Left ventricle myocardium inferior (tissue), 1 donor: Measurements from ENCODE around the gene CETN1. TPM values are rescaled to one million over a fixed set of nuclear protein-coding genes. Genes with fewer than 3 reads are reported as not detected.

Source experiments
- DNase-seq: peaks from one replicate; pipeline ENCODE4 v3.0.0-alpha.2; 2020
- H3K27ac ChIP-seq: fragments of 200-600 bp; replicated peaks from 2 replicates; pipeline ENCODE4 v1.8.0; 2021
- H3K27me3 ChIP-seq: fragments of 200-600 bp; 2 replicates; pipeline ENCODE4 v1.8.0; 2021; ENCODE audit warnings: low read depth
- H3K36me3 ChIP-seq: fragments of 200-600 bp; 2 replicates; pipeline ENCODE4 v1.8.0; 2021
- H3K4me1 ChIP-seq: fragments of 200-600 bp; 2 replicates; pipeline ENCODE4 v1.8.0; 2021
- H3K4me3 ChIP-seq: fragments of 200-600 bp; 2 replicates; pipeline ENCODE4 v1.8.0; 2021; ENCODE audit warnings: mild to moderate bottlenecking, moderate library complexity
- H3K9me3 ChIP-seq: fragments of 200-600 bp; replicated peaks from 2 replicates; pipeline ENCODE4 v1.8.0; 2021
- CTCF ChIP-seq: fragments of 200-600 bp; IDR thresholded peaks from 2 replicates; pipeline ENCODE4 v1.8.0; 2021; ENCODE audit warnings: antibody characterized with exemption, mild to moderate bottlenecking, borderline replicate concordance
- intact Hi-C: fragments of 100-400 bp; cut with micrococcal nuclease; formaldehyde crosslinking; loops from one replicate; pipeline ENCODE4 v1.11.0; 2022
- total RNA-seq: library from RNA; stranded (reverse); fragmentation: NEBNext Ultra II Directional; extraction: Animal tissue kit (Norgen Biotek cat#: 25700); gene quantifications from one replicate; pipeline ENCODE4 v1.2.1, GENCODE V29; 2021
- donor health status: DM: no; HTN: yes; CAD: no; lungs with severe emphysema.

The CETN1 gene
- total RNA-seq, 1 donor from 2014 or later, result not detected

GRCh38 chr18:577643-578375 lies 2.4 kb upstream of the CETN1 start:
- H3K4me3 ChIP-seq, result no peak overlapping the region
- intact Hi-C loops, result no loop called here
- no peaks in the 10 kb centered on the region for H3K9me3 ChIP-seq
- peaks cover 19% of the 10 kb centered on the region for H3K27me3 ChIP-seq
- no peak for DNase-seq
- H3K27ac ChIP-seq, result no peak overlapping the region
- no peak for TF ChIP-seq CTCF
- H3K4me1 ChIP-seq, result no peaks in the 10 kb centered on the region
- no peaks in the 10 kb centered on the region for H3K36me3 ChIP-seq

- no peak for TF ChIP-seq CTCF
- Histone ChIP-seq H3K27me3 (peaks cover 21% of the 10 kb centered on the region), H3K27ac (no peak overlapping the region), H3K36me3 (no peaks in the 10 kb centered on the region), H3K9me3 (peaks cover 7% of the 10 kb centered on the region), H3K4me3 (no peak overlapping the region), H3K4me1 (no peaks in the 10 kb centered on the region)
- intact Hi-C loops, result no loop called here
- no peak for DNase-seq
Observed at GRCh38 chr18:579238-579637, 942 bp upstream of the CETN1 start.

GRCh38 chr18:581096-581495 lies 916 bp downstream of the CETN1 start:
- Histone ChIP-seq H3K4me3 (no peak overlapping the region), H3K36me3 (no peaks in the 10 kb centered on the region), H3K27me3 (peaks cover 21% of the 10 kb centered on the region), H3K4me1 (no peaks in the 10 kb centered on the region), H3K9me3 (peaks cover 16% of the 10 kb centered on the region), H3K27ac (no peak overlapping the region)
- intact Hi-C loops, result no loop called here
- no peak for TF ChIP-seq CTCF
- no peak for DNase-seq

- Histone ChIP-seq H3K27me3 (peaks cover 12% of the 10 kb centered on the region), H3K9me3 (peaks cover 16% of the 10 kb centered on the region), H3K36me3 (no peaks in the 10 kb centered on the region), H3K4me1 (no peaks in the 10 kb centered on the region), H3K4me3 (no peak overlapping the region), H3K27ac (no peak overlapping the region)
- no peak for DNase-seq
- no peak for TF ChIP-seq CTCF
- intact Hi-C loops, result no loop called here
Observed at GRCh38 chr18:582465-582864, 2.3 kb downstream of the CETN1 start.

GRCh38 chr18:595068-595467 lies 14.9 kb downstream of the CETN1 start:
- no peak overlapping the region for H3K27ac ChIP-seq
- H3K4me1 ChIP-seq, result no peaks in the 10 kb centered on the region
- no peak for TF ChIP-seq CTCF
- H3K36me3 ChIP-seq, result no peaks in the 10 kb centered on the region
- no peak overlapping the region for H3K4me3 ChIP-seq
- H3K27me3 ChIP-seq, result peaks cover 72% of the 10 kb centered on the region
- peaks cover 7% of the 10 kb centered on the region for H3K9me3 ChIP-seq
- intact Hi-C loops, result no loop called here
- no peak for DNase-seq
